Testis (tissue), 3 donors: ENCODE results near the gene TRPM2. TPM values are rescaled to one million over a fixed set of nuclear protein-coding genes. Genes with fewer than 3 reads are reported as not detected.

Source experiments
- DNase-seq: peaks from one replicate; pipeline ENCODE4 v3.0.0-alpha.2; 2019
- H3K27ac ChIP-seq, 2 donors: fragments of 200-600 bp; sonication (generic); one replicate each; pipeline ENCODE4 v1.5.1; 2019
- H3K27me3 ChIP-seq: fragments of 200-600 bp; sonication (generic); one replicate; pipeline ENCODE4 v1.5.1; 2019
- H3K36me3 ChIP-seq: fragments of 200-600 bp; sonication (generic); one replicate; pipeline ENCODE4 v1.5.1; 2017; ENCODE audit warnings: low read depth; ENCODE audit errors: missing control alignments
- H3K4me1 ChIP-seq: fragments of 200-600 bp; sonication (generic); one replicate; pipeline ENCODE4 v1.5.1; 2019
- H3K4me3 ChIP-seq, 2 donors: fragments of 200-600 bp; sonication (generic); one replicate each; pipeline ENCODE4 v1.5.1; 2017 to 2019
- H3K9me3 ChIP-seq: fragments of 200-600 bp; sonication (generic); one replicate; pipeline ENCODE4 v1.5.1; 2017
- POLR2A ChIP-seq: fragments of 450-650 bp; IDR thresholded peaks from one replicate; pipeline ENCODE4 v1.6.1; 2017; ENCODE audit warnings: antibody characterized with exemption, mild to moderate bottlenecking, moderate library complexity
- whole genome bisulfite sequencing, 2 donors: methylation state at CpG; one replicate each; pipeline ENCODE4 v1.1.5; 2018; 5-methylcytosine and 5-hydroxymethylcytosine counted together
- intact Hi-C: fragments of 100-400 bp; cut with DNase I; formaldehyde crosslinking; loops from one replicate; pipeline ENCODE4 v1.15.1; 2023; ENCODE audit warnings: low total_unique reads
- polyA plus RNA-seq: library from polyadenylated mRNA; stranded (reverse); fragments of 350-450 nt; fragmentation: Illumina TruSeq; extraction: RNeasy Lipid Tissue Mini Kit (QIAGEN cat#74804); gene quantifications from one replicate; pipeline ENCODE4 v1.2.3, GENCODE V29; 2014; ENCODE audit warnings: low read depth, low replicate concordance; ENCODE audit not compliant: insufficient read depth
- total RNA-seq, 2 donors: library from RNA; depleted of rRNA; stranded (reverse); fragments of >200 nt; gene quantifications; one replicate each; pipeline ENCODE4 v1.2.3, GENCODE V29; 2016
- TF ChIP-seq, protein P1 (sequence below), 3 experiments: fragments of 450-650 bp in 2 of 3; fragments of 200-600 bp in 1 of 3; sonication (generic) in 1 of 3; IDR thresholded peaks; one replicate each; pipeline ENCODE4 v1.5.1; 2016 to 2019; ENCODE audit warnings: antibody characterized with exemption in 3 of 3, mild to moderate bottlenecking in 2 of 3, moderate library complexity in 1 of 3

TRPM2 gene
- total and polyA plus RNA-seq, 3 donors from 2014 or later: 3.0 to 4.9 (median 3.9) TPM

DNA sequence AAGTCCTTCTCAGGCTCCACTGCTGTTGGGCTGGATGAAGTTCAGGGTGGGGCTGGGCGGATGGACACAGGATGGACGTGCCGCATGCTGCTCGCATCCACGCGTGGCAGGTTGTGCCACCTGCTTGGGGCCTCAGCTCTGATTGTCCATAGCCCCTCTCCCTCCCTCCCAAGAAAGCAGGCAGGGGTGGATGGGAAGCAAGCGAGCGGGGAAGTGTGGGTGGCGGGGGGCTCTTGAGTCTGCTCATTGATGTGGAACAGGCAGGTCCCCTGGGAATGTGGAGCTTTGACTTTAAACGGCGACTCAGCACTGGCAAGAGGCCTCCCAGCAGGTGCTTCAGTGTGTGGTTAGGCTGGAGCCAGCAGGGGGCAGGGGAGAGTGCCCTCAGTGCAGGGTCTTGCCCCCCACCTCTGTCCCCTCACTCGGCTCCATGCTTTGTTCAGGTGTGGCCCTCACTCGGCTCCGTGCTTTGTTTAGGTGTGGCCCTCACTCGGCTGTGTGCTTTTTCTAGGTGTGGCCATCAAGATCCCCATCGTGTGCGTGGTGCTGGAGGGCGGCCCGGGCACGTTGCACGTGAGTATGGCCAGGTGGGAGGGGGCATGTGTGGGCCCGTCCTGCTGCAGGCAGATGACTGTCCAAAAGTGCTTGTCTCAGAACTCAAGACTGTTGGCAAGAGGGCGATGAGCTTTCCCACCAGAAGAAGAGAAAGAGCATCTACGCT is 23.9 kb downstream of the TRPM2 start:
- Histone ChIP-seq H3K4me3 (no peak overlapping the region), H3K4me1 (no peaks in the 10 kb centered on the region), H3K36me3 (no peaks in the 10 kb centered on the region), H3K27me3 (no peaks in the 10 kb centered on the region), H3K27ac (no peak overlapping the region), H3K9me3 (no peaks in the 10 kb centered on the region)
- intact Hi-C loops: no loop called here
- DNase-seq: peak; percentile 6
- no peak for TF ChIP-seq POLR2A
- TF ChIP-seq, protein P1, sequence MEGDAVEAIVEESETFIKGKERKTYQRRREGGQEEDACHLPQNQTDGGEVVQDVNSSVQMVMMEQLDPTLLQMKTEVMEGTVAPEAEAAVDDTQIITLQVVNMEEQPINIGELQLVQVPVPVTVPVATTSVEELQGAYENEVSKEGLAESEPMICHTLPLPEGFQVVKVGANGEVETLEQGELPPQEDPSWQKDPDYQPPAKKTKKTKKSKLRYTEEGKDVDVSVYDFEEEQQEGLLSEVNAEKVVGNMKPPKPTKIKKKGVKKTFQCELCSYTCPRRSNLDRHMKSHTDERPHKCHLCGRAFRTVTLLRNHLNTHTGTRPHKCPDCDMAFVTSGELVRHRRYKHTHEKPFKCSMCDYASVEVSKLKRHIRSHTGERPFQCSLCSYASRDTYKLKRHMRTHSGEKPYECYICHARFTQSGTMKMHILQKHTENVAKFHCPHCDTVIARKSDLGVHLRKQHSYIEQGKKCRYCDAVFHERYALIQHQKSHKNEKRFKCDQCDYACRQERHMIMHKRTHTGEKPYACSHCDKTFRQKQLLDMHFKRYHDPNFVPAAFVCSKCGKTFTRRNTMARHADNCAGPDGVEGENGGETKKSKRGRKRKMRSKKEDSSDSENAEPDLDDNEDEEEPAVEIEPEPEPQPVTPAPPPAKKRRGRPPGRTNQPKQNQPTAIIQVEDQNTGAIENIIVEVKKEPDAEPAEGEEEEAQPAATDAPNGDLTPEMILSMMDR (IDR thresholded peaks at IDR 0.05): no peak
- 81 to 89% methylated on average over 9 to 24 of the region's 24 CpGs for WGBS, 2 donors

DNA sequence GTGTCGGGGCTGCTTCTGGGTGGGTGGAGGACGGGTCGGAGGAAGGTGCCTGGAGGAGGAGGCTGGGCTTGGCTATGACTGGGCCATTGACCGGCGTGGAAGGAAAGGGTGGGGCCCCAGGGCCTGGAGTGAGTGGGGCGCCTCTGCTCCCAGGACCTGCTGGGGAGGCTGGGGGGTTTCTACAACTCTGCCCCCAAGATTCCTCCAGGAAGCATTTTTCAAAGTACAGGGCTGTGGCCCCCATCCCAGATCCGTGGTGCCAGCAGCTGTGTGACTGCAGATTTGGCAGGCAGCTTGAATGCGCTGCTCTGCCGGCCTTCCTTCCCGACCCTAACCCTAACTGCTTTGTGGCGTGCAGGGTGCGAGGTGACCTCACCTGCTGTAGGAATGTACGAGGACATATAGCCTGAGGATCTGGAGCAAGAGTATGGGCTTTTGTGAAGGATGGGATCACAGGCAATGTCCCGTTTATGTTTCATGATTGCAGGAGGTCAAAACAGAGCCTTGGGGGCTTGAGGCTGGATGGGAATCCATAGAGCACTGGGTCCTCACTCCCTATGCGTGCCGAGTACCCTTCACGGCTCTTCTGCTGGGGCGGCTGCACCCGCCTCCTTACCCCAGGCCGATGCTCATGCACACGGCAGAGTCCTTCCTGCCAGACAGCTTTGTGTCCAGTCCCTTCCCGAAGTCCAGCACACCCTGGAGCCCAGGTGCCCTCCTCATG is 24.7 kb downstream of the TRPM2 start:
- no peak overlapping the region for H3K4me3 ChIP-seq
- H3K36me3 ChIP-seq: no peaks in the 10 kb centered on the region
- no peaks in the 10 kb centered on the region for H3K27me3 ChIP-seq
- no peaks in the 10 kb centered on the region for H3K9me3 ChIP-seq
- intact Hi-C loops: no loop called here
- peak; percentile 6 for DNase-seq
- 83 to 92% methylated on average over 21 of the region's 22 CpGs for WGBS, 2 donors
- H3K27ac ChIP-seq: no peak overlapping the region
- H3K4me1 ChIP-seq: no peaks in the 10 kb centered on the region
- TF ChIP-seq, protein P1 (IDR thresholded peaks at IDR 0.05): no peak
- TF ChIP-seq POLR2A: no peak

DNA sequence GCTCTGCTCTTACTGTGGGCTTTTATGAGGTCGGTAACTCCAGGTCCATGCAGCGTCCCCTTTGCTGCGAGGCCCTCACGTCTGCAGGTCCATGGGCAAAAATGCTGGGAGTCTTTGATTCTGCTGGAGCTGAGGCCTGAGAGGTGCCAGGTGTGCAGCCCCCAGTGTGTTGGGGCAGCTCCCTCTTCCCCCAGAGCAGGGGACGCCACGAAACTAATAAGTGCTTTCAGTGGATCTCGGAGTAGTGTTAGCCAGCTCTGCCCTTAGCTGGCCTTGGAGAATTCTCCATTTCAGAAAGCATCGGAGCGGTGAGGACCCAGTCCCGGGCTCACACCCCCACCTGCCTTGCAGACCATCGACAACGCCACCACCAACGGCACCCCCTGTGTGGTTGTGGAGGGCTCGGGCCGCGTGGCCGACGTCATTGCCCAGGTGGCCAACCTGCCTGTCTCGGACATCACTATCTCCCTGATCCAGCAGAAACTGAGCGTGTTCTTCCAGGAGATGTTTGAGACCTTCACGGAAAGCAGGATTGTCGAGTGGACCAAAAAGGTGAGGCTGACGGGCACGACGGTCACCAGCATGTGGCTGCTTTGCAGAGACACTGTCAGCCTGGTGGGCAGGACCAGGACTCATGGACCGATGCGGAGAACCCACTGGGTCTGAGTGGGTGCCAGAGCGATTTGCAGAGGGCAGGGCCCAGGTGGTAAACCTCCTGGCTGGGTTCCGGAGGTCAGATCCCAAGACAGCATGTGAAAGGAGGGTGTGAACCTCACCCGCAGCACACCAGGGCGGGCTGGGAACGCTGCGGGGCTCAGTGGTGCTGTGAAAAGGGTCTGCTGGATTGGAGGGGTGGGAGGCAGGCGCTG is 25.5 kb downstream of the TRPM2 start:
- DNase-seq: peak; percentile 9
- Histone ChIP-seq H3K9me3 (no peaks in the 10 kb centered on the region), H3K27me3 (no peaks in the 10 kb centered on the region), H3K4me3 (no peak overlapping the region), H3K4me1 (no peaks in the 10 kb centered on the region), H3K27ac (no peak overlapping the region), H3K36me3 (no peaks in the 10 kb centered on the region)
- intact Hi-C loops: no loop called here
- 94 to 95% methylated on average over 23 to 34 of the region's 34 CpGs for WGBS, 2 donors
- TF ChIP-seq, protein P1 (IDR thresholded peaks at IDR 0.05): no peak

DNA sequence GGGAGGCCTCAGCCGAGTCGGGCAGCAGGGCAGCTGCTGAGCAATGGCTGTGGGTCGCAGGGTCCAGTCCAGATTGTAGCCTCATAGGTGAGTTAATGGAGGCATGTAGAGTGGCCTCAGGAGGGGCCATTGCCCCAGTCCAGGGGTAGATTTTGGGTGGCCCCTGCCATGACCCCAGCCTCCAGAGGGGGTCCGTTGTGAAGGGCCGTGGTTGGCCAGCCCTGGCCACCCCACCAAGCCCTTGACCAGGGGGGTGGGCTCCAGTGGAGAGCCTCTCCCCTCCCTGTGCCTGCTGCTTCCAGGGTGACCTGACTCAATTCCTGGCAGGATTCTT is 26.1 kb downstream of the TRPM2 start:
- no peaks in the 10 kb centered on the region for H3K36me3 ChIP-seq
- no peaks in the 10 kb centered on the region for H3K9me3 ChIP-seq
- H3K27ac ChIP-seq: no peak overlapping the region
- 80 to 92% methylated on average over 3 to 5 of the region's 5 CpGs for WGBS, 2 donors
- intact Hi-C loops: no loop called here
- H3K4me1 ChIP-seq: no peaks in the 10 kb centered on the region
- no peak overlapping the region for H3K4me3 ChIP-seq
- TF ChIP-seq POLR2A: no peak
- TF ChIP-seq, protein P1 (IDR thresholded peaks at IDR 0.05): no peak
- H3K27me3 ChIP-seq: no peaks in the 10 kb centered on the region
- no peak for DNase-seq
